BE2C (cell line): ENCODE measurements around the gene ADAMTS9.
"Not testable (repeated sequence)": the region's sequence is repeated elsewhere in the genome, so short reads cannot be mapped to it uniquely, and the experiment has no call there.

Source experiments
- DNase-seq: peaks from one replicate; pipeline ENCODE4 v3.0.0-alpha.2; 2020
- H3K27me3 ChIP-seq: fragments of 250-450 bp; sonication (Bioruptor Pico); 2 replicates; pipeline ENCODE4 v1.5.1; 2020; ENCODE audit warnings: mild to moderate bottlenecking
- H3K36me3 ChIP-seq: fragments of 250-450 bp; sonication (Bioruptor Pico); 2 replicates; pipeline ENCODE4 v1.5.1; 2020; ENCODE audit warnings: mild to moderate bottlenecking
- H3K4me1 ChIP-seq: fragments of 250-450 bp; sonication (Bioruptor Pico); 2 replicates; pipeline ENCODE4 v1.5.1; 2020
- H3K4me3 ChIP-seq: 2 replicates; pipeline ENCODE4 v1.5.1; 2011; ENCODE audit warnings: low read depth, low read length
- H3K9me3 ChIP-seq: fragments of 250-450 bp; sonication (Bioruptor Pico); 2 replicates; pipeline ENCODE4 v1.5.1; 2020
- CTCF ChIP-seq: IDR thresholded peaks from 2 replicates; pipeline ENCODE4 v1.5.1; 2012; ENCODE audit warnings: mild to moderate bottlenecking, low read depth, low read length

Gene ADAMTS9

GRCh38 chr3:64548200-64548889 is 139.5 kb downstream of the ADAMTS9 start:
- TF ChIP-seq CTCF, result no peak
- Histone ChIP-seq H3K9me3 (no peaks in the 10 kb centered on the region), H3K4me3 (no peak overlapping the region), H3K27me3 (no peaks in the 10 kb centered on the region), H3K4me1 (no peaks in the 10 kb centered on the region; the same call in 1 of the 2 replicates), H3K36me3 (peaks cover 46% of the 10 kb centered on the region)
- DNase-seq, result no peak

GRCh38 chr3:64546856-64547255 is 140.9 kb downstream of the ADAMTS9 start:
- H3K4me1 ChIP-seq, result no peaks in the 10 kb centered on the region; the same call in 1 of the 2 replicates
- no peak for DNase-seq

GRCh38 chr3:64545239-64545638 is 142.6 kb downstream of the ADAMTS9 start:
- H3K4me3 ChIP-seq, H3K4me1 ChIP-seq, H3K27me3 ChIP-seq, DNase-seq, H3K9me3 ChIP-seq: not testable (repeated sequence)
- H3K36me3 ChIP-seq, result peaks cover 51% of the 10 kb centered on the region

More at GRCh38 chr3:64546856-64547255, 140.9 kb downstream of the ADAMTS9 start:
- Histone ChIP-seq H3K27me3 (no peaks in the 10 kb centered on the region), H3K4me3 (no peak overlapping the region), H3K36me3 (peaks cover 42% of the 10 kb centered on the region), H3K9me3 (no peaks in the 10 kb centered on the region)
- TF ChIP-seq CTCF, result no peak

- no peak for TF ChIP-seq CTCF
- Histone ChIP-seq H3K36me3 (peaks cover 46% of the 10 kb centered on the region), H3K9me3 (no peaks in the 10 kb centered on the region), H3K4me3 (no peak overlapping the region), H3K27me3 (no peaks in the 10 kb centered on the region), H3K4me1 (no peaks in the 10 kb centered on the region)
- DNase-seq, result no peak
These were observed 146.0 kb downstream of the ADAMTS9 start for GRCh38 chr3:64541803-64542202.

GRCh38 chr3:64539451-64540196 is 148.2 kb downstream of the ADAMTS9 start:
- Histone ChIP-seq H3K9me3 (no peaks in the 10 kb centered on the region), H3K27me3 (no peaks in the 10 kb centered on the region)

GRCh38 chr3:64536166-64536565 is 151.6 kb downstream of the ADAMTS9 start:
- peaks cover 6% of the 10 kb centered on the region; the same call in 1 of the 2 replicates for H3K4me1 ChIP-seq
- no peak for DNase-seq
- no peaks in the 10 kb centered on the region for H3K9me3 ChIP-seq
- no peaks in the 10 kb centered on the region for H3K27me3 ChIP-seq
- no peak overlapping the region for H3K4me3 ChIP-seq
- TF ChIP-seq CTCF, result no peak
- H3K36me3 ChIP-seq, result peaks cover 30% of the 10 kb centered on the region

More at GRCh38 chr3:64539451-64540196, 148.2 kb downstream of the ADAMTS9 start:
- DNase-seq, result no peak
- Histone ChIP-seq H3K4me1 (no peaks in the 10 kb centered on the region), H3K36me3 (peaks cover 34% of the 10 kb centered on the region), H3K4me3 (no peak overlapping the region)
- TF ChIP-seq CTCF, result no peak
